Fibroblast of gingiva (primary cell): Measurements from ENCODE around the gene COQ9.
A peak's percentile ranks its signal among the peaks of the same experiment; 100 is the strongest.

ENCODE experiments used
- DNase-seq: peaks from one replicate; pipeline ENCODE4 v3.0.0-alpha.2; 2011; ENCODE audit warnings: low read depth

Gene COQ9

DNA sequence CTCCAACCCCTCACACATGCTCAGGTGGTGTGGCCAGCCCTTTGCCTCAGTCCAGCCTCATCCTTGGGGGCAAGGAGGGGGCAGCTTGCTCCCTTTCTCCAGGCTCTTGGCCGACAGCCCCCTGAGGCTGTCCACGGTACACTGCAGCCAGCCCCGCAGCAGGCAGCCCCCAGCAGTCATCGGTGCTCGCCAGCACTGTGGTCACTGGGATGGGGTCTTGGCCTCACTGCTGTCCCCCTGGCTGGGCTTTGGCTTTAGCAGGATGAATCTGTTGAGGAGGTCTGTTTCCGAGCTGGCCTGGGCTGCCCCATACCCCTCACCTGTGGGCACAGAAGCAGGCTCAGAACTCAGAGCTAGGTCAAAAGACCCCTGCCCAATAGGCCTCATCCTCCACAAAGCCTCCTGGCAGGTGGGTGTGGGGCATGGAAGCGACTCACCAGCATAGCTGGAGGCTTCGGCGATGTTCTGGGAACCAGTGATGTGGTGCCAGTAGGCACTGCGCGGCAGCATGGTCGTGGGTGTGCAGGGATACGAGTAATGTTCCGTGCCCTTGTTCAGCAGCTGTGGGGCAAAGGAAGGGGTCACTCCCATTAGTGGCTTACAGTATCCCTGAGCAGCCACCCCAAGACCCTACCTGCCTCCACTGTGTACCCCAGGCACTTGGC, 26.0 kb downstream of the COQ9 start:
- no peak for DNase-seq

DNA sequence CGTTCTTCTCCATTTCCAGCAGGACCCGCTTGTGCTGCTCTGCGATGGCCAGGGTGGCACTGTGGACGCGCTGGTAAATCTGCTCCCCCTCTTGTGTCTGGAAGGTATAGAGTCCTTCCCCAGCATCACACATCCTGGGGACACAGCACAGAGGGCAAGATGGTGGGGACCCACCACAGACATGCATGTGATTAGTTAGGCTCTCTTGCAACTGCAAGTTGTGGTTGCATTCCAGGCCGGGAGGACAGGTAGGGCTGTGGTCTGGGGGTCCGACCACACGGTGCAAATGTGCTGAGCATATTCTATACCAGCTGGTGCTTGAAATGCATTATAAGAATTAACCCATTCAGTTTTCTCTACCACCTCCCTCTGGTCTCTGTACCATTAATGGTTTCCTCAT, 26.6 kb downstream of the COQ9 start:
- DNase-seq, result no peak

DNA sequence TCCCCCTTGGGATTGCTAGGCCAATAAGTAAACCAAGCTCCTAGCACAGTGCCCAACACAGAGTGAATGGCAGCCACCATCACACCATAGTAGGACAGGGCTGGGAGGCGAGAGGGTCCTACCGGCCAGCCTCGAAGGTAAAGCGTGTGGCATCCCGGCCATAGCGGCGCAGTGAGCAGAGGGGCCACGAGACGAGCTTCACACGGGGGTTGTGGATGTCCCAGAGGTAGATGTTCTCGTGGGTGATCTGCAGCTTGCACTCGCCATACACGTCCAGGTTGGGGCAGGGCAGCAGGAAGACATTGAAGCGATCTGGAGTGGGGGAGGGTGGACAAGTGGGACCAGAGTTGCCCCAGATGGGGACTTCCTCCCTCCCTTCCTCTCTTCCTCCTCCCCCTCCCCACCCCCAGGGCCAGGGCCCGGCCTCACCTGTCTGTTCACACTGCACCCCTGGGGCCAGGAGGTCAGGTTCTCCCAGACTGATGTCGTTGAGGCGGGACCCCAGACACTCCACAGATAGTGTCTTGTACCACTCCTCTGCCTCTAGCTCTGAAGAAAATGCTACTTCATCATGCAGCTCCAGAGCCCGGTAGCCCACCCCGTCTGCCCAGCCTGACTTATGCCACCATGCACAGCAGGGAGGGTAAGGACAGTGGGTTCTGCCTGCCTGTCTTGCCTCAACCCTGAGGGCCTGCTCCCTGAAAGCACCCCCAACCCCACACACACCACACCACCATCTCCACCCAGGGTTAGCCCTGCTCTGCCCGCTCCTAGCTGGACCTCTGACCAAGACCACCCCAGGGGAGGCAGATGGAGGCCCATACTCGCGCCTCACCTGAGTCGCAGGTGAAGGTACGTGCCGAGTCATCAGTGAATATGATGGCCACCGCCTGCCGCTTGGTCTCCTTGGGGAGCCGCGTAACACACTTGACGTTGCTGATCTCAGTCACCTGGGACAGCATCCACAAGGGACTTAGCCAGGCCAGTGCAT, 27.7 kb downstream of the COQ9 start:
- no peak for DNase-seq

DNA sequence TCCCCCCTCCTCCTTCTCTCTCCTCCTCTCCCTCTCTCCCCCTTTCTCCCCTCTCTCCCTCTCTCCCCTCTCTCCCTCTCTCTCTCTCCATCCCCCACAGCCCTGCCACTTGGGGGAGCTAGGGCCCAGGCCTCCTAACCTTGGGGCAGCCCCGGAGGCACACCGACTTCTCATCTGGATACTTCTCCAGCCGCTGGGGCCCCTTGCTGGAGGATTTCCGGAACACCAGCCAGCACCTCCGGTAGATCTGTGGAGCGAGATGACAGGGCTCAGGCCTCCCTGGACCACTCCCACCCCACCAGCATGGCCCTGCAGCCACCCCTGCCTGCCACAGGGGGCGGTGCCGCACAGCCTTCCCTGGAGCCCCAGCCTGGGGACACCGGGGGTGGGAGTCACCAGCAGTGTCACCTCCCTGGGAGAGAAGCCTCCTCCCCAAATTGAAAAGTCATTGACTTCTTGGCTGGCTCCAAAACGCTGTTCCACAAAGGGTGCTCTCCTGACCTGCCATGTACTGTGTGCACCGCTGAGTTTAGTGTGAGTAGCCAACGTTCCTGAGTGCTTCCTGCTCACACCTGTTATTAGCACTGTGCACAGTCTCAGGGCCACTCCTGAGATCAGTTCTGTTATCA, 28.5 kb downstream of the COQ9 start:
- DNase-seq, result no peak

DNA sequence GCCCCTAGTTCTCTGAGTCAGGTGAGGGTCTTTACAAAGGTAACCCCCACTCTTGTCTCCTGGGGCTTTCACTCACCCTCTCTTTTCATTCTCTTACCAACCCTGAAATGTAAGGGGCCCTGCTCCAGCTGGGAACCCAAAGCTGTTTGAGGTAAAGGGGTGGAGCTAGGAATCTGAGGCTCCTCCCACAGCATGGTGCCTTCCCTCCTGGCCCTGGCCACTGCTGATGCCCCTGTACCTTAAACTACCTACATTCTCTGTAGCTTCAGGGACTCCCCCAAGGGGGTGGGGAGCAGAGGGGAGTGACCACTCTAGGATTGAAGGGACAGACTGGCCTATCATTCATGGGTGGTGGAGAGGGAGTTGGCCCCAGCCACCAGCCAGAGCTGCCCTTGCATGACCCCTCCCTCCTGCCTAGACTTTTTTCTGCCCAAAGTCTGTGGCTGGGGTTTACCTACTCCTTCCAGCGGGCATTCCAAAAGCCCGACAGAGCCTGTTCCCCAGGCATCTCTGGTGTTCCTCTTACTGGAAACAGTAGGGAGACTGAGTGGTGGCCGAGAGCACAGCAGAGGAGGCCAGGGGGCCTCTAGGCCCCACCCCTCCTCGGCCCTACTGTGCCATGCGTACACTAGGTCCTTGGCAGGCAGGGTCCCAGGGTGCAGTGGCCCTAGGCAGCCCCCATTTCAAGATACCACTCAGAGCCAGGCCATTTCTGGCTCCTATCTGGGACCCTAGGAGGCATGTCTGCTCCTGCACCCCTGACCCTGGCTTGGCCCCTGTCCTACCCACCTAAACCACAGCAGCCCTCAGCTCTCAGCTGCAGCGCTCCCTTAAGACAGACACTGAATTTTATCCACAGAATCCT, 29.5 kb downstream of the COQ9 start:
- DNase-seq, result no peak

DNA sequence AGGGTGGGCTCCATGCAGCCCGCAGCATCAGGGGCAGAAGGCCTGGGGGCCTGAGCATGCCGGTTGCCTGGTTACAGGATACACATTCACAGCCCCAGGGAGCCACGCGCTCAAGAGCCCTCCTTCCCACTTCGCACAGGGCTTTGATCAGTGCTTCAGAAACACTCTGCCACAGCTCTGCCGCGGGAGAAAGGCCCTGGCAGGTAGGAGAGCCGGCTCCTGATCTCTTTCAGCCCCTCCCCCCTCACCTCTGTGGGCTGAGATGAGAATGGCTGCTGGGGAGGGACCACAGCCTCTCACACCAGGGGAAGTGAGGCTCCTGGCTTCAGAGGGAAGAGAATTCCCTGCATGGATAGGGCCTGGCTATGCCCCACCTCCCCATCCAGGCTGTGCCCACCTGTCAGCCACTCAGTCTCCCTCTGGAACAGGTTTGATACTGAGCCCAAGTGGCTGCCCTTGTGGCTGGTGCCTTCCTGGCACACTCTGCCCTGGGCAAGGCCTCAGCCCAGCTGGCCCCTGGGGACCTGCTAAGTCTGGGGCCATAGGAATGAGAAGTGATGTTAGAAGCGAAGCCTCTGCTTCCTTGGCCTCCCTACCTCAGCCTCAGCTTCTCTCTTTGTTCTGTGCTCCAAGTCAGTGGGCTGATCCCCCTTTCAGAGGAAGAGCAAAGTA, 30.4 kb downstream of the COQ9 start:
- DNase-seq, result no peak

DNA sequence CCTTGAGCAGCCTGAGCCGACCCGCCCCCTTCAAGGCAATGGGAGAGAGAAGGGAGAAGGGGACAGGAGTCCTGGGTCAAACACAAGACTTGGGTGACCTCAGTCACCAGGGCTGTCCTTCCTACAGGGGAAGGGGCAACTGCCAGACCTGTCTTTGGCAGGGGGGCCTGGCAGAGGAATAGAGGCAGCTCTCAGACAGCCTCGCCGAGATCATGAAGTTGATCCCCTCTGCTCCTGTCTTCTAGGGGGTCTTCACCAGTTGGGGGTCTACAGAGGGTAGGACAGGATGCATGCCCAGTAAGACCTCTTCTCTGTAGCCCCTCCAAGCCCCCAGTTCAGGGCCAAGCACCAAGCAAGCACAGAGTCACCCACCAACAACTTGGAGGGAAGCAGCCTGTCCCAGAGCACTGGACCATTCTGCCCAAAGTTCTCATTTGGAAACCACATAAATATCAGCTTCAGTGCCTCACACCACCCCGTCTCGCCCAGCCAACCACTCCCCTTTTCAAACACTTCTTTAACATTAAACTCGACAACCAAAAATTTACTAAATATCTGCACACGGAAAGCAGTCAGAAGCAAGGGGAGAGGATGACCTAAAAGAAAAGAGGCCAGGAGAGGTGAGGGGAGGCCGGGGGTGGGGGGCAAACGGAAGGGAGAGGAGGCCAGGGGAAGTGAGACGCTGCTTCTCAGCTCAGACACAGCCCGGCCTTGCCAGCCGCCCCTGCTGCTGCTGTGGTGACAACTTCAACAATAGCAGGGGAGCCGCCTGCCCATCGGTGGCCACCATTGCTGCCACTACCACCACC, 31.3 kb downstream of the COQ9 start:
- DNase-seq, result no peak

DNA sequence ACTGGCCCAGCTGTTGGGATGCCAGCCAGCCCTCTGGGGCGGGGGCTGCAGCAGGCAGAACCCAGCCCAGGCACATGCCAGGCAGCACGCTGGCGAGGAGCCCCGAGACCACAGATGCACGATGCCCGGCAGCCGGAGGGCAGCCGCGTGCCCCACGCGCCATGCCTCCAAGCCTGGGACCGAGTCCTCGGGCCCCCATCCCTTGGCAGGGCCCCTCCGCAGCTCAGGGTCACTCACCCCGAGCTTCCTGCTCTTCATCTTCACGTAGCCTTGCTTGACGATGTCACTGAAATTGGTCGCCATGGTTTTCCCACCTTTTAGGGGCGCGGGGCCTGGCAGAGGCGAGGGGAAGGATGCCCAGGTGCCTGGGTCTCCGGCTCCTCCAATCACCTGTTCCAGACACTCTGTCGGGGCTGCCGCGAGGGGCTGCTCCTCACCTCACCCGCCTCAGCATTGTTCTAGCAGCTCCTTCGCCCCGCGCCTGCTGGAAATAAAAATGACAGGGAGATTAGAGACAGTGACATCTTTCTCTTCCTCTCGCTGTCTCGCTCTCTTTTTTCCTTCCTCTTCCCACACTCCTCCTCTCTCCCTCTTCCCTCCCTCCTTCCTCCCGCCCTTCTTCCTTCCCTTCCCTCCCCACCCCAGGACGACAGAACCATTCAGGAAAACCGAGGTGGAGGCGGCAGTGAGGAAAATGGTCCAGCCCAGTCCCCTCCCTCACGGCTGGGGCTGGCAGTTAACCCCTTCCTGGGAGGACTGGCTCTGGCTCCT, 32.1 kb downstream of the COQ9 start:
- DNase-seq, result peak; percentile 71

DNA sequence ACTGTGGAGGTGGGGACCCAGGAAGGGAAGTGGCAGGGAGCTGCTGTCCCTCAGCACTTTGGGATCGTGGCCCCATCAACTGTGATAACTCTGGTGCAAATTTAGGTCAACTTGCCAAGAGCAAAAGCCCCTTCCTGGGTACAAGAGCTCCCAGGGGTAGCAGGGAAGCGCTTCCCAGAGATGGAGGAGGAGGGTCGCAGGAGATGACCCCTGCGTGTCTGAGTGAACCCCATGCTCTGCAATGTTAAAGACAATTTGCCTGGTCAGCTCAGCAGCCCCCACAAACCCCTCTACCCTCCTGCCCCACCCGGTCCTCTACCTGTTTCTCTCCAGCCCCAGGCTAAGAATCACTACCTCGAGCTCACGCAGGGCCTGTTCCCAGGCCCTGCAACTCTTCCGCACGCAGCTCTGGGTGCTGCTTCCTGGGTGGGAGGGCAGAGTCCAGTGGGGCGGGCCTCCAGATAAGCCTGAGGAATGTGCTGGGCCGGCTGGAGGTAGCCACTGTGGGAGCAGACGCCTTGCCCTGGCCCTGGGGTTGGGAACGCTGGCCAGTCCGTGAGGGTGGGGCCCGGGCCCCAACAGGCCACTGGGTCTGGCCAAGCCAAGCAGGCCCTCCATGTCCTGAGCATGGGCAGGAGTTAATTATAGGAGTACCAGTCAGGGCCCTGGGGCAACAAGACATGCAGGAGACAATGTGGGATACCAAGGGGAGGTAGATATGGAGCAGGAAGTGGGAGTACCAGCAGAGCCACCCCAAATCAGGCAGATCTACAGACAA, 32.9 kb downstream of the COQ9 start:
- peak; percentile 58 for DNase-seq

DNA sequence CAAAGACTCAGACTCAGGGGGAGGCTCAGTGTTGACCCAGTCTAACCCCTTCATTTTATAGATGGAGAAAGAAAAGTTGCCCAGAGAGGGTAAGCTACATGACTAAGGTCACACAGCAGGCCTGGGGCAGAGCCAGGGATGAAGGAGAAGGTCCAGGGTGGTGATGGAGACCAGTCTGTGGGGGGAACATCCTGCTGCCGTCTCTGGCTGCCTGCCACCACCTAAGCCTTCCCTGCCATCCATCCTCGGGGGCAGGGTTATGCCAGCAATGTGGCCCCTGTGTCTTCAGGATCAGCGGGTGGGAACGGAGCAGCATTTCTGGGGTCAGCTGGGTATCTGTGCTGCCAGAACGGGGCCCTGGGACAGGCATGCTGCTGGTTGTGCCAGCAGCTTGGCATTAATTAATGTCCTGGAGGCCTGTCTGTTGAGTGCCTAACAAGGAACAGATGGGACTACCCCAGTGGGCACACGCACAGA, 33.5 kb downstream of the COQ9 start:
- no peak for DNase-seq

DNA sequence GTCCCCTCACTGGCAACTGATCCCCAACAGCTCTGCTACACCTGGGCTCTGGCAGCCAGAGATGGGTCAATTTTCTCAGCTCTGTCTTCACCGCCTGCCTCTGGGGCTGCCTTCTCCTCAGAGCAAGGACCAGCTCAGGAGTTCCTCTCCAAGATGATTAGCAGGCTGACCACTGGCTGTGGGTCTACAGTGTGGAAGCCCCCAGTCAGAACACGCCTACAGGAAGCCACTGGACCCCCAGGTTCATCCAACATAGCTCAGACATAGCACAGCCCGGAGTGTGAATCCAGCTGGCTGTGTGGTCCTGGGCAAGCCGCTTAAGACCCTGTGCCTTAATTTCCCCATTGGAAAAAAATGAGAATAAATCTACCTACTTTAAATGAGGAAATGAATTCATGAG, 34.1 kb downstream of the COQ9 start:
- no peak for DNase-seq

DNA sequence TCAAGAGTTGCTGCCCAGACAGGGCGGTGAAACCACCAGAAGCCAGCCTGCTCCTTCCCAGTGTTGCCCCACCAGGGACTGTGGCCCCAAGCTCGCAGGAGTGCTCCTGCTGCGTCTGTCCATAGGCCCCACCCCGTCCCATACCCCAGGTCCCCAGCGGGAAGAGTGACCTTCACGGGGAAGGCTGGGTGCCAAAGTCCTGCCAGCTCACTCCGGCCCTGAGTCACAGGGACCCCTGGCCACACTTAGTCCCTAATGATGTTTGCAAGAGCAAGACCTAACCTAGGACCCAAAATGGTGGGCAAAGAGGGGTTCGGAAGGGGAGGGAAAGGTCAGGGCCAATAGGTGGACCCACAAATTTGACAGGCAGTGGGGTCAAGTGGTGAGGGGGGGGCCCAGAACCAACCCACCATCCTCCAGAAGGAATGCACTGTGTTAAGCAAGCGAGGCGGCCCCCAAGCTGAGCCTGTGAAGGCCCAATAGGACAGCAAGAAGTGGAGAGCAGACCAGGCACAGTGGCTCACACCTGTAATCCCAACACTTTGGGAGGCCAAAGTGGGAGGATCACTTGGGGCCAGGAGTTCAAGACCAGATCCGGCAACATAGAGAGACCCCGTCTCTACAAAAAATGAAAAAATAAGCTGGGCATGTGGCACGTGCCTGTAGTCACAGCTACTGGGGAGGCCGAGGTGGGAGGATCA, 35.7 kb downstream of the COQ9 start:
- DNase-seq, result no peak

DNA sequence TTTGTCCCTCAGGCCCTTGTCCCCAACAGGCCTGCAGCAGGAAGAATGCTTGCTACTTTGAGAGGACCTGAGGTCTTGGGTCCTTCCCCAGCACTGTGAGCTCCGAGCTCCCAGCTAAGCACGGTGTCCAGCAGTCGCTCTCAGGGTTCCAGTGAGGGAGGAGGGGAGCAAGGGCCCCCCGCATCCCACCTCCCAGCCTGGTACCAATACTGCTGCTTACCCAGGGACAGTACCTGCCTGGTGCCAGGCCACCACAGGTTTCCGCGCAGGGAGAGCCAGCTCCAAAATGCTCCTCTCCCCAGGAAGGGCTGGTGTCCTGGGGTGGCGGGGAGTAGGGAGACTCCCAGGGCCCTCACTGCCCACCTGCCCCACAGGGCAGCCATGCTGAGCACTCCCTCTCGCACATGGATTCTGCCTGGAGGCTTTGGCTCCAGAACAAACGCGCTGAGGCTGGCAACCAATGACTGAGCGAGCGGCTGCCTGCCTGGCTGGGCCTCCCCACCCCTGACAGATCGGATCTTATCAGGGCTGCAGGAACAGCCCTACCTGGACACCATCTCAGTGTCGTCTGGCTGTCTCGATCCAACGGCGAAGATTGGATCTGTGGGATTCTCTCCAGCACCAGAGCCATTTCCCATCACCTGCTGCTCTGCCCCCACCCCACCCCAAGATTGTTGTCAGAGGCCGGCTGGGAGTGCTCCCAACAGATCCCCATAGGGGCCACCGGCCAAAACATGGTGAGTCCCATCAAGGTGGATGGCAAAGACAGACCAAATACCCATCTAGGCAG, 36.6 kb downstream of the COQ9 start:
- no peak for DNase-seq

DNA sequence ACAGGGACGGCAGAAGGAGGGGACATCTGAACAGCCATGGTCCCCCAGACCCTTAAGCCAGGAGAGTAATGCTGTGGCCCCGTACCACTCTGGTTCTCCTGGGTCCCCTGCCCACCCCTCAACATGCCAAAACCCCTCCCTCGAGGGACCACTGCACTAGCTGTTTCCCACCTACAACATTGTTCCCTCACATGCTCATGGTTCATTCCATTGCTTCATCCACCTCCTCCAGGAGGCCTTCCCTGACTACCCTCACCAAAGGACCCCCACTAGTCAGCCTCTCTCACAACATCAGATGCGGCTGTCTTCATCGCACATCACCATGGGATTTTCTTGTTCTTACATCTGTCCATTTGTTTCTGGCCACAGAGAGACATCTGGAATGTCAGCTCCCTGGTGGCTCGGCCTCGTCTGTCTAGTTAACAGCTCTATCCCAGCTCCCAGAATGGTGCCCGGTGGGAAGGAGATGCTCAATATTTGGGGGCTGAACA, 37.3 kb downstream of the COQ9 start:
- DNase-seq, result no peak

DNA sequence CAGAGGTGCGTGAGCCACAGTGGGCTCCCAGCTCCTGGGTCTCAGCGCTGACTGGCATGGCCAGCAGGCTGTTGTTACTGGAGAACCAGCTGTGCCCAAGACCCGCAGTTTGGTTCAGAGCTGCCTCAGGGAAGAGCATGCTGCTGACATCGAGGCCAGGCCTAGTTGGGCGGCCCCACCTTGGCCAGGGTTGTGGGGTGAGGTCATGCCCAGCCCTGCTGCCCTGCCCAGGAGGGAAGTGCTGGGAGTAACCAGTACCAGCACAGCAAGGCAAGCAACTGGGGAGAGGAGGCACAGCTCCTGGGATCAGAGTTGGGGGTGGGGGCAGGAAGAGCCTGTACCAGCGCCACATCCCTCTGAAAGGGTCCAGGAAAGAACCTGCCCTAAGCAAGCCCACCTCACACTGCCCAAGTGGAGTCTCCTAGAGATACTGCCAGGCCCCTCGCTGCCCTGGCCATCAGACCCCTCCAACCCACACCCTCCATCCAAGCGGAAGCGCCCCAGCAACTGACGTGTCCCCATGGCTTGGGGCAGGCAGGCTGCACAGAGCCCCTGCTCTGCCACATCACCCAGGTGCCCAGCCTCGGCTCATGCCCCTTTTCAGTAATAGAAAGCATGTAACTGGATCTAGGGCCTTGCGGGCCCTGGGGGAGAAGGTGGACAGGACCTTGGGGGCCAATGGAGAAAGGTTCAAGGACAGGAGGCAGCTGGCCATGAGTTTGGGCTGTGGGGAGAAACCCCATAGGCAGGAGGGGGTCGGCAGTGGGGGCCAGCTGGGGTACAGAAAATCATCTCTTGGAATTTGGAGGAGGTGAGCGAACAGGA, 38.0 kb downstream of the COQ9 start:
- DNase-seq, result no peak
